Endothelial cell of umbilical vein (primary cell): ENCODE measurements around the gene CSNK1G3. TPM values are rescaled to one million over a fixed set of nuclear protein-coding genes. Genes with fewer than 3 reads are reported as not detected.

Experiments used
- BruUV-seq: library from RNA; stranded (reverse); fragments of 400-500 nt; replicated peaks from 2 replicates; lab custom pipeline; 2021; lab: Mats Ljungman, UMichigan
- CTCF ChIA-PET: fragments of 300-600, 350-600 bp; sonication (Branson Sonifier 250); formaldehyde crosslinking; loops from one replicate; lab custom pipeline; 2021; ENCODE audit warnings: antibody characterized with exemption, inconsistent platforms; lab: Charles Lee
- POLR2A ChIA-PET: fragments of 300-600, 350-600 bp; sonication (Branson Sonifier 250); formaldehyde crosslinking; loops from one replicate; lab custom pipeline; 2021; ENCODE audit warnings: antibody characterized with exemption, inconsistent platforms; lab: Charles Lee
- DNase-seq: peaks from one replicate; pipeline ENCODE4 v3.0.0-alpha.2; 2011; ENCODE audit warnings: low read depth, low spot score
- FAIRE-seq: peaks from 2 replicates; lab custom pipeline; 2011; peaks lifted over from hg19 to GRCh38; lab: Jason Lieb, UNC
- H2AFZ ChIP-seq: 2 replicates; pipeline ENCODE4 v1.6.0; 2012; ENCODE audit warnings: low read depth, low read length, control low read depth, inconsistent platforms
- H3K27ac ChIP-seq: 2 replicates; pipeline ENCODE4 v1.5.1; 2011; ENCODE audit warnings: low read depth, mild to moderate bottlenecking, control low read depth, low read length, moderate library complexity; ENCODE audit not compliant: insufficient read depth
- H3K27me3 ChIP-seq, 2 experiments: 2 replicates each; pipeline versions ENCODE4 v1.6.0 to v1.6.1; 2011; ENCODE audit warnings: low read length in 2 of 2, mixed read lengths in 1 of 2; ENCODE audit not compliant: control insufficient read depth in 2 of 2, insufficient read depth in 2 of 2
- H3K36me3 ChIP-seq, 2 experiments: 2 replicates in 1 of 2; 3 replicates in 1 of 2; pipeline ENCODE4 v1.5.1; 2011; ENCODE audit warnings: low read length in 2 of 2, mild to moderate bottlenecking in 1 of 2, moderate library complexity in 1 of 2; ENCODE audit not compliant: control insufficient read depth in 2 of 2, insufficient read depth in 2 of 2; ENCODE audit errors: extremely low read depth in 1 of 2
- H3K4me1 ChIP-seq: 3 replicates; pipeline ENCODE4 v1.5.1; 2011; ENCODE audit warnings: mild to moderate bottlenecking, low read length; ENCODE audit not compliant: control insufficient read depth, insufficient read depth; ENCODE audit errors: extremely low read depth
- H3K4me2 ChIP-seq: 2 replicates; pipeline ENCODE4 v1.6.1; 2011; ENCODE audit warnings: low read length, control low read depth, mixed read lengths; ENCODE audit not compliant: insufficient read depth
- H3K4me3 ChIP-seq, 3 experiments: fragments of 200-600 bp in 1 of 3; sonication (generic), shearing (Covaris generic) in 1 of 3; replicated peaks in 1 of 3; 2 replicates each; pipeline ENCODE4 v1.5.1; 2011 to 2016; ENCODE audit warnings: control low read depth in 3 of 3, low read length in 3 of 3, mild to moderate bottlenecking in 2 of 3, inconsistent platforms in 1 of 3, low read depth in 1 of 3, moderate library complexity in 1 of 3; ENCODE audit not compliant: insufficient read depth in 1 of 3
- H3K79me2 ChIP-seq: 2 replicates; pipeline ENCODE4 v1.6.0; 2012; ENCODE audit warnings: low read length, inconsistent platforms; ENCODE audit not compliant: control insufficient read depth, insufficient read depth
- H3K9ac ChIP-seq: replicated peaks from 2 replicates; pipeline ENCODE3; 2011; ENCODE audit warnings: low read length, control low read depth; ENCODE audit not compliant: insufficient read depth; ENCODE audit errors: extremely low read depth
- H3K9me1 ChIP-seq: replicated peaks from 3 replicates; pipeline ENCODE4 v1.6.0; 2011; ENCODE audit warnings: mild to moderate bottlenecking, low read length; ENCODE audit not compliant: control insufficient read depth, insufficient read depth; ENCODE audit errors: extremely low read depth
- H3K9me3 ChIP-seq: replicated peaks from 2 replicates; pipeline ENCODE4 v1.5.1; 2012; ENCODE audit warnings: low read length, inconsistent platforms; ENCODE audit not compliant: control insufficient read depth, insufficient read depth
- H4K20me1 ChIP-seq: replicated peaks from 2 replicates; pipeline ENCODE3; 2011; ENCODE audit warnings: mild to moderate bottlenecking, low read length; ENCODE audit not compliant: control insufficient read depth, insufficient read depth; ENCODE audit errors: extremely low read depth
- EZH2 ChIP-seq: IDR thresholded peaks from 2 replicates; pipeline ENCODE4 v1.6.1; 2012; ENCODE audit warnings: borderline replicate concordance, low read depth, mild to moderate bottlenecking, moderate library complexity, low read length, inconsistent platforms; ENCODE audit not compliant: severe bottlenecking
- FOS ChIP-seq: IDR thresholded peaks from 2 replicates; pipeline ENCODE4 v1.6.1; 2011; ENCODE audit warnings: mild to moderate bottlenecking, low read length, moderate library complexity, borderline replicate concordance; ENCODE audit not compliant: insufficient read depth
- GATA2 ChIP-seq: IDR thresholded peaks from 2 replicates; pipeline ENCODE4 v1.7.0; 2011; ENCODE audit warnings: low read depth, mild to moderate bottlenecking, moderate library complexity, mixed read lengths, low read length; ENCODE audit not compliant: insufficient read length, insufficient read depth
- JUN ChIP-seq: IDR thresholded peaks from 2 replicates; pipeline ENCODE4 v1.6.1; 2011; ENCODE audit warnings: borderline replicate concordance, low read depth; ENCODE audit not compliant: insufficient read length, insufficient read depth
- MYC ChIP-seq: IDR thresholded peaks from one replicate; pipeline ENCODE4 v1.6.1; 2011; ENCODE audit warnings: mild to moderate bottlenecking, low read depth, low read length
- POLR2A ChIP-seq: IDR thresholded peaks from 2 replicates; pipeline ENCODE4 v1.6.1; 2012; ENCODE audit warnings: low read depth, mild to moderate bottlenecking, control low read depth, low read length
- POLR2AphosphoS5 ChIP-seq: IDR thresholded peaks from 2 replicates; pipeline ENCODE4 v1.6.1; 2012; ENCODE audit warnings: low read depth, mild to moderate bottlenecking, control low read depth, low read length, moderate library complexity; ENCODE audit not compliant: insufficient read depth
- dilution Hi-C: fragments of 300-500 bp; cut with MboI; formaldehyde crosslinking; loops from one replicate; pipeline ENCODE4 v1.15.0; 2019; ENCODE audit warnings: low sequenced_read_pairs; ENCODE audit not compliant: extremely low pct_ligation_motif_present
- intact Hi-C: fragments of 100-400 bp; cut with micrococcal nuclease; formaldehyde crosslinking; loops from one replicate; pipeline ENCODE4 v1.10.0; 2022
- polyA plus RNA-seq, 4 experiments: library from polyadenylated mRNA; depleted of rRNA in 3 of 4; stranded (reverse) in 3 of 4; unstranded in 1 of 4; fragments of >200 nt; gene quantifications; 2 replicates each; pipeline versions ENCODE4 v1.2.1 to v1.2.3, GENCODE V29; 2011 to 2012; ENCODE audit warnings: missing spikeins in 1 of 4
- total RNA-seq: library from RNA; stranded (reverse); gene quantifications from 2 replicates; pipeline ENCODE4 v1.2.3, GENCODE V29; 2021
- TF ChIP-seq, protein P1 (sequence below): IDR thresholded peaks from 2 replicates; pipeline ENCODE4 v1.6.1; 2011; ENCODE audit not compliant: insufficient read depth, insufficient read length
- TF ChIP-seq, protein P2 (sequence below), 2 donors: IDR thresholded peaks; 1 replicate in 1 of 2; 2 replicates in 1 of 2; pipeline ENCODE4 v1.5.1; 2011; ENCODE audit warnings: low read length in 2 of 2, mild to moderate bottlenecking in 2 of 2, moderate library complexity in 2 of 2, control low read depth in 1 of 2, inconsistent platforms in 1 of 2, low read depth in 1 of 2; ENCODE audit not compliant: insufficient read depth in 1 of 2; ENCODE audit errors: extremely low read depth in 1 of 2

The CSNK1G3 gene
- total and polyA plus RNA-seq, 2 donors (not counting 3 experiments of a cell fraction or from before 2014, with no cell fraction given): 10.4 to 35.9 TPM

DNA sequence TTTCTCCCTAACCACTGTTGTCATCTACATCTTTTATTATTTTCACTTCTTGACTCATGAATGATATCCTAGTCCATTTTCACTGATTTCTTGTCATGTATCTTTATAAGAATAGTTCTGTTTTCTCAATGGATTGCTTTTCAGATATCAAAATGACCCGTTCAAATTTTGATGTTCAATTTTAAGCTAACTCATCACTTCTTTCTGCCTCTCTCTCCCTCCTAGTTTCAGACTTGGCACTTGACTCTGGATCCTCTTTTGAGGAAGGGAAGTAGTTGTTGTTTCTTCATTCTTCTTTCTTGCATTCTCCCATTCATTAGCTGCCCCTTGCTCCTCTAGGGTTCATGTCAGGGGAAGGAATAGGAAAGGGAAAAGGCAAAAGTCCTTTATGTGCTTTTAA, 23.7 kb downstream of the CSNK1G3 start:
- Histone ChIP-seq H3K4me1 (no peaks in the 10 kb centered on the region), H3K79me2 (peaks cover 38% of the 10 kb centered on the region), H3K27me3 (no peaks in the 10 kb centered on the region), H2AFZ (no peak overlapping the region), H3K4me3 (no peak overlapping the region), H3K36me3 (no peaks in the 10 kb centered on the region), H3K27ac (no peak overlapping the region), H3K9me3 (no peaks in the 10 kb centered on the region), H3K4me2 (no peak overlapping the region), H3K9ac (no peak overlapping the region), H3K9me1 (no peaks in the 10 kb centered on the region), H4K20me1 (peaks cover 17% of the 10 kb centered on the region)
- ChIA-PET POLR2A (no interaction called here), CTCF (interaction anchor here (0.6 to 1.1 kb wide), 2 partner anchors 9 to 645 kb away, joined by 3 read pairs; no protein-coding TSS in a partner anchor)
- intact Hi-C loops (loop anchor here (2.0 kb wide), 1 partner anchor 15 kb away; no protein-coding TSS in a partner anchor), dilution Hi-C loops (no loop called here)
- BruUV-seq: no TSS peak
- FAIRE-seq (no peak), DNase-seq (no peak)
- TF ChIP-seq EZH2 (no peak), GATA2 (no peak)
- TF ChIP-seq, protein P1, sequence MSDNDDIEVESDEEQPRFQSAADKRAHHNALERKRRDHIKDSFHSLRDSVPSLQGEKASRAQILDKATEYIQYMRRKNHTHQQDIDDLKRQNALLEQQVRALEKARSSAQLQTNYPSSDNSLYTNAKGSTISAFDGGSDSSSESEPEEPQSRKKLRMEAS: no peak

DNA sequence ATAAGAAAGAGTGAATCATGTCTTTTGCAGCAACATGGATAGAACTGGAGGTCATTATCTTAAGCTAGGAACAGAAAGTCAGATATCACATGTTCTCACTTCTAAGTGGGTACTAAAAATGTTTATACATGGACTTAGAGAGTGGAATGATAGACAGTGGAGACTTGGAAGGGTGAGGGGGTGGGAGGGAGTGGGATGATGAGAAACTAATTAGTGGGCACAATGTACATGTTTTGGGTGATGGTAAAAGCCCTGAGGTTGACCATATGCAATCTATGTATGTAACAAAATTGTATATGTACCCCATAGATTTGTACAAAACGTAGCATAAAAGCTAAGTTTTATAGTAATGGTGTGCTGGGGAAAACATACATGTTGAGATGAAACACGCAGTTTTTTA, 25.3 kb downstream of the CSNK1G3 start:
- intact Hi-C loops (no loop called here), dilution Hi-C loops (no loop called here)
- POLR2A ChIA-PET: no interaction called here

More for the DNA sequence above, 25.3 kb downstream of the CSNK1G3 start:
- no peak overlapping the region for H3K4me3 ChIP-seq
- no TSS peak for BruUV-seq
- no peak overlapping the region for H3K4me2 ChIP-seq
- no peaks in the 10 kb centered on the region for H3K9me3 ChIP-seq
- CTCF ChIA-PET: interaction anchor here (1.9 kb wide), 1 partner anchor 114 kb away, joined by 6 read pairs; the partner anchor contains the start of gene CEP120
- TF ChIP-seq, protein P2, sequence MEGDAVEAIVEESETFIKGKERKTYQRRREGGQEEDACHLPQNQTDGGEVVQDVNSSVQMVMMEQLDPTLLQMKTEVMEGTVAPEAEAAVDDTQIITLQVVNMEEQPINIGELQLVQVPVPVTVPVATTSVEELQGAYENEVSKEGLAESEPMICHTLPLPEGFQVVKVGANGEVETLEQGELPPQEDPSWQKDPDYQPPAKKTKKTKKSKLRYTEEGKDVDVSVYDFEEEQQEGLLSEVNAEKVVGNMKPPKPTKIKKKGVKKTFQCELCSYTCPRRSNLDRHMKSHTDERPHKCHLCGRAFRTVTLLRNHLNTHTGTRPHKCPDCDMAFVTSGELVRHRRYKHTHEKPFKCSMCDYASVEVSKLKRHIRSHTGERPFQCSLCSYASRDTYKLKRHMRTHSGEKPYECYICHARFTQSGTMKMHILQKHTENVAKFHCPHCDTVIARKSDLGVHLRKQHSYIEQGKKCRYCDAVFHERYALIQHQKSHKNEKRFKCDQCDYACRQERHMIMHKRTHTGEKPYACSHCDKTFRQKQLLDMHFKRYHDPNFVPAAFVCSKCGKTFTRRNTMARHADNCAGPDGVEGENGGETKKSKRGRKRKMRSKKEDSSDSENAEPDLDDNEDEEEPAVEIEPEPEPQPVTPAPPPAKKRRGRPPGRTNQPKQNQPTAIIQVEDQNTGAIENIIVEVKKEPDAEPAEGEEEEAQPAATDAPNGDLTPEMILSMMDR (IDR thresholded peaks at IDR 0.05; ENCODE audit: extremely low read depth in 1 of 2, insufficient read depth in 1 of 2, low read depth in 1 of 2, low read length in 2 of 2): no peak
- TF ChIP-seq FOS (no peak), MYC (no peak), POLR2AphosphoS5 (no peak), GATA2 (no peak), POLR2A (no peak), JUN (no peak)
- TF ChIP-seq, protein P1: no peak
- DNase-seq (no peak), FAIRE-seq (no peak)
- H3K36me3 ChIP-seq: no peaks in the 10 kb centered on the region
- H3K9me1 ChIP-seq: peaks cover 2% of the 10 kb centered on the region
- H3K27me3 ChIP-seq: no peaks in the 10 kb centered on the region
- H4K20me1 ChIP-seq: peaks cover 21% of the 10 kb centered on the region
- H2AFZ ChIP-seq: no peak overlapping the region
- no peak overlapping the region for H3K27ac ChIP-seq
- H3K79me2 ChIP-seq: peaks cover 43% of the 10 kb centered on the region
- H3K4me1 ChIP-seq: no peaks in the 10 kb centered on the region
- H3K9ac ChIP-seq: no peak overlapping the region
